HG02885 (cell line): ENCODE data around the gene WDR91.

Experiments used
- ATAC-seq: cut with Tn5 transposase; IDR thresholded peaks from one replicate; pipeline ENCODE4 v1.9.1; 2021; ENCODE audit warnings: mild to moderate bottlenecking; ENCODE audit not compliant: unreplicated experiment, poor library complexity

The WDR91 gene

DNA sequence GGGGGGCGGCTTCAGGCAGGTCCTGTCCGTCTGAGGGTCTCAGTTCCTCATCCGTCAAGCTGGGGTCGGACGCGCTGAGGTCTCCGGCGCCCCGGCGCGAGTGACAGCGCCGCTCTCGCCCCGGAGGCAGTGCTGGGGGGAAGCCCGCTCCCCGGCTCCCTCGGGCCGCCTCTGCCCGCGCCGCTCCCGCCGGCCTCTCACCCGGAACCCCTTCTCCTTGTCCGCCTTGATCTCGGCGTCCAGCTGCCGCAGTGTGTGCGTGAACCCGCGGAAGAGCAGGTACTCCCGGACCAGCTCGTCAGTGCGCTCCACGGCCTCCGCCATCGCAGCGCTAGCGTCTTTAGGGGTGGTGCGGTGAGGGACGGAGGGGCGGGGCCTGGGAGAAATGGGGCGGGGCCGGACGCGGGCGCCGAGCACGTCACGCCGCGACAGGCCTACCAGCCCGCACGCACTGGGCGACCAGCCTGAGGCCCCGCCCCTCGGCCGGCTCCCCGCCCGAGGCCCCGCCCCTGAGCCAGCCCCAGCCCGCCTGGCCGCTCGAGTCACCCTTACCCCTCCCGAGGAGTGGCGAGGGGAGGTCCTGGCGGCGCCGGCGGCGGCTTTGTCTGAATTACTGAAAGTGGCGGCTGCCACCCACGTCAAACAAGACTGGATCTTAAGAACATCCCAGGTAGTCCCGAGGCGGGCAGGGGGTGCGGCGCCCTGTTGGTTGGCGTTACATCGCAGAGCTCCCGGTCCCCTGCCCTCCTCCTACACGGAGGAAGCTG lies at the start of gene WDR91:
Gene WDR91, minus strand, starts transcription at position 348 of the 767 bp plus-strand sequence. Its CDS starts 24 bp downstream, at position 324.
- ATAC-seq = peak; percentile 81

- no peak for ATAC-seq
Measured at GRCh38 chr7:135260470-135260869, 49.1 kb upstream of the WDR91 start.

- ATAC-seq = no peak
Measured at GRCh38 chr7:135259702-135260101, 48.4 kb upstream of the WDR91 start.

GRCh38 chr7:135258585-135258984 lies 47.3 kb upstream of the WDR91 start:
- ATAC-seq = no peak

GRCh38 chr7:135257790-135258189 lies 46.5 kb upstream of the WDR91 start:
- no peak for ATAC-seq

GRCh38 chr7:135253851-135254771 lies 42.8 kb upstream of the WDR91 start:
- ATAC-seq = no peak

- peak; percentile 68 for ATAC-seq
Measured at GRCh38 chr7:135251496-135252391, 40.4 kb upstream of the WDR91 start.

- ATAC-seq = no peak
Measured at GRCh38 chr7:135248546-135248945, 37.2 kb upstream of the WDR91 start.

DNA sequence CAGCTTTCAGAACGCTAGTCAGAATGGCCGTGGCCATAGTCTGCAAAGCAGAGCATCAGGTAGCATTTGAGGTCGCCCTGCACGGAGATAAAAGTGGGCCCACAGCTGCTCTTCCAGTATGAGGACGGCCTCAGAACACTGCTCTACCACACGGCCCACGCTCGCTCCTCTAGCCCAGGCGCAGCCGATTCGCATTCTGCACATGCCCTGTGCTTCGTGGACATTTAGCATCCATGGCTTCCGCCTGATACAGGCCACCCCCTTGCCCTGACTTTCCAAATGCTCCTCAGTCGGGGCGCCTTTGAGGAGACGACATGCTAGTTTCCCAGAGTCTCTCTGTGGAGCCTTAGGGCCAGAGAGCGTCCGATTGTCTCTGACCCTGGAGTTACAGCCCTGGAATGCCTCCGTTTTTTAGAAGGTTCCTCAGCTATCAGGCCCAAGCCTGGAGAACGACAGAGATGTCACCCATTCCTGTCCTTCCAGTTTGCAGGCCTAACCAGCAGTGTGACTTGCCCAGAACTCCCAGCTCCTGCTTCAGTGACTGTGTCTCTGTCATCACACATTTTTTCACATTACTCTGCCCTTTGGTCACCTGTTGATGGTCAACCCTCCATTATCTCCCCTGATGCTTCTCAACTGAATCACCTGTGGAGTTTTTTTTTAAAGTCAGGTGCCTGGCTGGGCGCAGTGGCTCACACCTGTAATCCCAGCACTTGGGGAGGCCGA lies 36.6 kb upstream of the WDR91 start:
- no peak for ATAC-seq

DNA sequence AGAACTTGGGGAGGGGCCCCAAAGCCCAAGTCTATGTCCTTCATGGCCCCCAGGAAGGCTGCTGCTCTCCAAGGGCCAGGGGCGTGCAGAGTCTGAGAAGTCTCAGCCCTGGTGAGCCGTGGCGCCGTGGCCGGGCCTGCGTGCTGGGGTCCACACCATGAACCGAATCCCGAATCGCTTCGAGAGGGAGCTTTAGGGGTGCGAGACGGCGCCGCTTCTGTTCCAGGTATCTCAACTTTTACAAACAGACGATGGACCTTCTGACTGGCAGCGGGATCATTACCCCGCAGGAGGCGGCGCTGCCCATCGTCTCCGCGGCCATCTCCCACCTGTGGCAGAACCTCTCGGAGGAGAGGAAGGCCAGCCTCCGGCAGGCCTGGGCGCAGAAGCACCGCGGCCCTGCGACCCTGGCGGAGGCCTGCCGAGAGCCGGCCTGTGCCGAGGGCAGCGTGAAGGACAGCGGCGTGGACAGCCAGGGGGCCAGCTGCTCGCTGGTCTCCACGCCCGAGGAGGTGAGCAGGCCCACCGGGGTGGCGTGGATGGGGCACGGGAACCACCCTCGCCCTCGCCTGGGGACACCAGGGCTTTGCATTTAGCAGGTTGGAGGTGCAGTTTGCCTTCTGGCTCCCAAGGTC lies 35.0 kb upstream of the WDR91 start:
- ATAC-seq = no peak

GRCh38 chr7:135245226-135246190 lies 34.2 kb upstream of the WDR91 start:
- no peak for ATAC-seq

- no peak for ATAC-seq
Measured at GRCh38 chr7:135242096-135242684, 30.9 kb upstream of the WDR91 start.

- ATAC-seq = no peak
Measured at GRCh38 chr7:135240441-135240840, 29.1 kb upstream of the WDR91 start.

GRCh38 chr7:135239263-135239662 lies 27.9 kb upstream of the WDR91 start:
- no peak for ATAC-seq

DNA sequence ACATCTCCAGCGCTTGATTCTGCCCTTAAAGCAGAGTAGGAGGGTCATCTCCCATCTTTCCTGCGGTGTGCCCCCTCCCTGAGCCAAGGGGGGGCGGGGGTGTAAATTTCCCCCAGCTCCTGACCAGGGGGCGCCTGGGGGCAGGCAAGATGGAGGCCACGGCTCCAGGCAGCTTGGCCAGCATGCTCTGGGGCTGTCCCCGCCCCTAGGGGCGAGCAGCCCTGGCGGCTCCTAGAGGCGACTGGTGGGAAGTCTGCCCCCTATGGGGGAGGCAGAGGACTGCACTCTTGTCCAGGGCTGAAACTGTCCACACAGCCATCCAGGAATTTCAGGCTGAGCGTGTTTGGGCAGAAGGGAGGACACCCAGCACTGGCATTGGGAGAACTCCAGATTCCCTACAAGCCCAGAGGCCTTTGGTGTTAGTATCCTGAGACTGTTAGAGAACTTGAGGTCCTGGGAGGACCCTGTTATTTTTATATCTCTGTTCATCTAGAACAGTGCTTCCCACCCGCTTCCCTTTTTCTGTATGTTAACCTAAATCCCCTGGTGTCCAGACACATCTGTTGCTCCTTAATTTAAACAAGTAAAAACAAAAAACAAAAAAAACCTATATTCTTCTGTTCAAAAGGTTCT lies 26.9 kb upstream of the WDR91 start:
- no peak for ATAC-seq

GRCh38 chr7:135236727-135237126 lies 25.4 kb upstream of the WDR91 start:
- peak; percentile 56 for ATAC-seq

- ATAC-seq = no peak
Measured at GRCh38 chr7:135235841-135236240, 24.5 kb upstream of the WDR91 start.
